ENCODE results near the gene PRKN.

Gene PRKN

GRCh38 chr6:161365633-161366032 is 1361.9 kb downstream of the PRKN start:
- H3K4me1 ChIP-seq (ENCODE audit: low read length): no peaks in the 10 kb centered on the region
- H3K36me3 ChIP-seq (replicated peaks; ENCODE audit: insufficient read depth, low read length): no peaks in the 10 kb centered on the region
- H3K27ac ChIP-seq (ENCODE audit: low read length): no peak overlapping the region
- no peaks in the 10 kb centered on the region for H3K27me3 ChIP-seq (replicated peaks; ENCODE audit: insufficient read depth, low read length)
- H3K9me3 ChIP-seq (replicated peaks; ENCODE audit: insufficient read depth, low read length): no peaks in the 10 kb centered on the region
- no peaks in the 10 kb centered on the region for H3F3A ChIP-seq (ENCODE audit: insufficient read depth, low read length)
- DNase-seq: no peak
- no peaks in the 10 kb centered on the region for H3K79me2 ChIP-seq (ENCODE audit: low read length)
- H3K9ac ChIP-seq (ENCODE audit: low read length): no peak overlapping the region
- H2AFZ ChIP-seq (ENCODE audit: low read length): no peak overlapping the region
- no peak overlapping the region for H3K4me3 ChIP-seq (ENCODE audit: low read length)
- no peaks in the 10 kb centered on the region for H3K9me2 ChIP-seq (replicated peaks; ENCODE audit: insufficient read depth, low read length)
- TF ChIP-seq CTCF (IDR thresholded peaks at IDR 0.05; ENCODE audit: low read length): no peak
- no peak for TF ChIP-seq EZH2phosphoT487 (IDR thresholded peaks at IDR 0.05; ENCODE audit: low read length)
- no peaks in the 10 kb centered on the region for H4K20me1 ChIP-seq (ENCODE audit: insufficient read depth, low read length)
- no peak overlapping the region for H3K4me2 ChIP-seq (ENCODE audit: low read depth, low read length)

GRCh38 chr6:161363286-161363685 is 1364.3 kb downstream of the PRKN start:
- Histone ChIP-seq H3K27me3 (replicated peaks; ENCODE audit: insufficient read depth, low read length) (no peaks in the 10 kb centered on the region), H3K36me3 (replicated peaks; ENCODE audit: insufficient read depth, low read length) (no peaks in the 10 kb centered on the region), H3K9me2 (replicated peaks; ENCODE audit: insufficient read depth, low read length) (no peaks in the 10 kb centered on the region), H3K27ac (ENCODE audit: low read length) (no peak overlapping the region), H3K4me2 (ENCODE audit: low read depth, low read length) (no peak overlapping the region), H3K79me2 (ENCODE audit: low read length) (no peaks in the 10 kb centered on the region), H3K4me3 (ENCODE audit: low read length) (no peak overlapping the region), H3K9ac (ENCODE audit: low read length) (no peak overlapping the region), H3F3A (ENCODE audit: insufficient read depth, low read length) (no peaks in the 10 kb centered on the region), H3K4me1 (ENCODE audit: low read length) (no peaks in the 10 kb centered on the region), H2AFZ (ENCODE audit: low read length) (no peak overlapping the region), H4K20me1 (ENCODE audit: insufficient read depth, low read length) (no peaks in the 10 kb centered on the region), H3K9me3 (replicated peaks; ENCODE audit: insufficient read depth, low read length) (no peaks in the 10 kb centered on the region)
- no peak for DNase-seq
- TF ChIP-seq EZH2phosphoT487 (IDR thresholded peaks at IDR 0.05; ENCODE audit: low read length): no peak
- TF ChIP-seq EZH2 (optimal IDR thresholded peaks at IDR 0.05; ENCODE audit: low read depth, low read length): no peak
- TF ChIP-seq CTCF (IDR thresholded peaks at IDR 0.05; ENCODE audit: low read length): no peak

- no peaks in the 10 kb centered on the region for H3F3A ChIP-seq (ENCODE audit: insufficient read depth, low read length)
- no peak for DNase-seq
- no peak for TF ChIP-seq CTCF (IDR thresholded peaks at IDR 0.05; ENCODE audit: low read length)
- TF ChIP-seq EZH2 (optimal IDR thresholded peaks at IDR 0.05; ENCODE audit: low read depth, low read length): no peak
- no peak for TF ChIP-seq EZH2phosphoT487 (IDR thresholded peaks at IDR 0.05; ENCODE audit: low read length)
Measured at GRCh38 chr6:161362266-161362665, 1365.3 kb downstream of the PRKN start.

More at GRCh38 chr6:161362266-161362665, 1365.3 kb downstream of the PRKN start:
- Histone ChIP-seq H3K27me3 (replicated peaks; ENCODE audit: insufficient read depth, low read length) (no peaks in the 10 kb centered on the region), H3K79me2 (ENCODE audit: low read length) (no peaks in the 10 kb centered on the region), H3K36me3 (replicated peaks; ENCODE audit: insufficient read depth, low read length) (no peaks in the 10 kb centered on the region), H3K4me2 (ENCODE audit: low read depth, low read length) (no peak overlapping the region), H2AFZ (ENCODE audit: low read length) (no peak overlapping the region), H3K4me1 (ENCODE audit: low read length) (no peaks in the 10 kb centered on the region), H4K20me1 (ENCODE audit: insufficient read depth, low read length) (no peaks in the 10 kb centered on the region), H3K9ac (ENCODE audit: low read length) (no peak overlapping the region), H3K9me3 (replicated peaks; ENCODE audit: insufficient read depth, low read length) (no peaks in the 10 kb centered on the region), H3K27ac (ENCODE audit: low read length) (no peak overlapping the region), H3K4me3 (ENCODE audit: low read length) (no peak overlapping the region), H3K9me2 (replicated peaks; ENCODE audit: insufficient read depth, low read length) (no peaks in the 10 kb centered on the region)
